ENCODE measurements around the gene IGDCC3.

The IGDCC3 gene

DNA sequence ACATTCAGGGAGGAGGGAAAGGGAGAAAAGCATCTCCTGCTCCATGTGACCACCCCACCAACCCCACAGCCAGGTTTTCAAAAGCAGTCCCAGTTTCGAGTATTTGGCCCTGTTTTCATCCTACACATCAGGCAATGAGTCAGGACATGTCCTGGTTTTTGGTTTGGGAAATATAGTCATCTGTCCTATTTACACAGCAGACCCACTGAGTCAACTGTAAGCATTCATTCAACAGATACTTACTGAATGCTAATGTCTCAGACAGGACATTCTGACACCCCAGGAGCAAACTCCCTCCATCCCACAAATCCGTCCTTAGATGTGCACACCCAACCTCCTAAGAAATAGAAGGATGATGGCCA, 32.9 kb downstream of the IGDCC3 start:
- DNase-seq (ENCODE audit: low read depth in 1 of 2, low spot score in 1 of 2): no peak
- Histone ChIP-seq H3K27ac (replicated peaks) (no peak overlapping the region), H3K27me3 (ENCODE audit: insufficient read depth, poor library complexity, severe bottlenecking) (peaks cover 11% of the 10 kb centered on the region), H3K4me3 (replicated peaks; ENCODE audit: insufficient read depth, low read length) (no peak overlapping the region)
- no peak for TF ChIP-seq GABPA (IDR thresholded peaks at IDR 0.05; ENCODE audit: low read depth)
- TF ChIP-seq POLR2AphosphoS5 (IDR thresholded peaks at IDR 0.05; ENCODE audit: low read depth): no peak
- no peak for TF ChIP-seq CTCF (IDR thresholded peaks at IDR 0.05; ENCODE audit: insufficient read depth, low read length)
- TF ChIP-seq REST (IDR thresholded peaks at IDR 0.05; ENCODE audit: insufficient replicate concordance, low read depth): no peak
- no peak for TF ChIP-seq SPI1 (IDR thresholded peaks at IDR 0.05; ENCODE audit: borderline replicate concordance, low read depth)

GRCh38 chr15:65344214-65344913, 33.4 kb downstream of the IGDCC3 start:
- DNase-seq (ENCODE audit: low read depth in 1 of 2, low spot score in 1 of 2): no peak
- H3K27me3 ChIP-seq (ENCODE audit: insufficient read depth, poor library complexity, severe bottlenecking): peaks cover 11% of the 10 kb centered on the region
- no peak overlapping the region for H3K4me3 ChIP-seq (replicated peaks; ENCODE audit: insufficient read depth, low read length)
- no peak for TF ChIP-seq GABPA (IDR thresholded peaks at IDR 0.05; ENCODE audit: low read depth)
- TF ChIP-seq CTCF (IDR thresholded peaks at IDR 0.05; ENCODE audit: insufficient read depth, low read length): no peak
- no peak for TF ChIP-seq SPI1 (IDR thresholded peaks at IDR 0.05; ENCODE audit: borderline replicate concordance, low read depth)
- TF ChIP-seq REST (IDR thresholded peaks at IDR 0.05; ENCODE audit: insufficient replicate concordance, low read depth): no peak
- TF ChIP-seq POLR2AphosphoS5 (IDR thresholded peaks at IDR 0.05; ENCODE audit: low read depth): no peak
- no peak overlapping the region for H3K27ac ChIP-seq (replicated peaks)

DNA sequence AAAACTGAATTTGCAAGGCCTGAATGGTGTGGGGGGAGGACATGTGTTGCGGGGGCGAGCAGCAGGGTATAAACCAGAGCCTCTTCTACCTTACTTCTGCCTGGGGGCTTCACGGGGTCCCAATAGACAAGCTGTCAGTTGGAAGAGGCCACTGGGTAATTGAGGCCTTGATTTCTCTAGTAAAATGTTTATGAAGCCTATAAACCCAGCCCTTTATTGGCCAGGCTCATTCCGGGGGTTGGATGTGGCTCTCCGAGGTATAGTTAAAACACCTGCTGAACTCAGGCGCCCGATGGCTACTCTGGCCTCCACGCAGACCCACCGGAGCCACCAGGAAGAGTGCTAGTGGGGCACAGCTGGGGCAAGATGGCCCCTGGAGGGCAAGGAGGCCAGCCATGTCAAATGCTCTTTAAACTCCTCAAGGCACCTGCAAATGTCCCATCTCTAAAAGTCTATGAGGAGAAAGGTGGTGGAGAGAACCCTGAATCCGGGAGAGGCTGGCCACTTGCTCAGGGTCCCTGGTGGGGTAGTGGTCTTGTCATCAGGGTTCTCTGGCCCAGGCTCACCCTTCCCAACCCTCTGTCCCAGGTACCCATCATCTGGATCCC, 34.3 kb downstream of the IGDCC3 start:
- Histone ChIP-seq H3K27me3 (ENCODE audit: insufficient read depth, poor library complexity, severe bottlenecking) (peaks cover 9% of the 10 kb centered on the region), H3K27ac (replicated peaks) (no peak overlapping the region), H3K4me3 (replicated peaks; ENCODE audit: insufficient read depth, low read length) (no peak overlapping the region)
- TF ChIP-seq SPI1 (IDR thresholded peaks at IDR 0.05; ENCODE audit: borderline replicate concordance, low read depth) (no peak), CTCF (IDR thresholded peaks at IDR 0.05; ENCODE audit: insufficient read depth, low read length) (no peak), GABPA (IDR thresholded peaks at IDR 0.05; ENCODE audit: low read depth) (no peak), REST (IDR thresholded peaks at IDR 0.05; ENCODE audit: insufficient replicate concordance, low read depth) (no peak), POLR2AphosphoS5 (IDR thresholded peaks at IDR 0.05; ENCODE audit: low read depth) (no peak)
- DNase-seq (ENCODE audit: low read depth in 1 of 2, low spot score in 1 of 2): no peak
